Cardiac muscle cell (in vitro differentiated cells and primary cell): Measurements from ENCODE around the gene SERPINB11. TPM values are rescaled to one million over a fixed set of nuclear protein-coding genes. Genes with fewer than 3 reads are reported as not detected.
"Not testable (repeated sequence)": the region's sequence is repeated elsewhere in the genome, so short reads cannot be mapped to it uniquely, and the experiment has no call there.

ENCODE experiments used
- DNase-seq, 2 donors: peaks; one replicate each; pipeline versions ENCODE4 v3.0.0 to v3.0.0-alpha.2; 2010 to 2017; ENCODE audit warnings: low read depth in 1 of 2, low spot score in 1 of 2
- H3K27ac ChIP-seq: fragments of 200-600 bp; sonication (generic); 2 replicates; pipeline ENCODE4 v1.5.1; 2016
- H3K27me3 ChIP-seq: fragments of 200-600 bp; sonication (generic); 2 replicates; pipeline ENCODE4 v1.6.0; 2016; ENCODE audit warnings: control low read depth
- H3K36me3 ChIP-seq: fragments of 200-600 bp; sonication (generic); 2 replicates; pipeline ENCODE4 v1.5.1; 2016; ENCODE audit warnings: control low read depth
- H3K4me1 ChIP-seq: fragments of 200-600 bp; sonication (generic); 2 replicates; pipeline ENCODE4 v1.8.1; 2017; ENCODE audit warnings: low read depth, mild to moderate bottlenecking, mixed run types
- H3K4me3 ChIP-seq: fragments of 200-600 bp; sonication (generic); 2 replicates; pipeline ENCODE4 v1.5.1; 2016; ENCODE audit warnings: mild to moderate bottlenecking
- H3K9me3 ChIP-seq: fragments of 200-600 bp; sonication (generic); 2 replicates; pipeline ENCODE4 v1.5.1; 2017; ENCODE audit warnings: low read depth, mild to moderate bottlenecking, control low read depth
- polyA plus RNA-seq: library from polyadenylated mRNA; unstranded; fragments of >200 nt; fragmentation: Nextera tagmentation; extraction: Ambion mirVana; gene quantifications from 2 replicates; pipeline ENCODE4 v1.2.1, GENCODE V29; 2016
- total RNA-seq: library from RNA; depleted of rRNA; stranded (reverse); fragments of >200 nt; gene quantifications from 2 replicates; pipeline ENCODE4 v1.2.3, GENCODE V29; 2016
- TF ChIP-seq, protein P1 (sequence below): IDR thresholded peaks from 2 replicates; pipeline ENCODE4 v1.5.1; 2012; ENCODE audit warnings: low read depth, mild to moderate bottlenecking, low read length

Gene SERPINB11
- total and polyA plus RNA-seq, 2 experiments from 2014 or later: not detected

DNA sequence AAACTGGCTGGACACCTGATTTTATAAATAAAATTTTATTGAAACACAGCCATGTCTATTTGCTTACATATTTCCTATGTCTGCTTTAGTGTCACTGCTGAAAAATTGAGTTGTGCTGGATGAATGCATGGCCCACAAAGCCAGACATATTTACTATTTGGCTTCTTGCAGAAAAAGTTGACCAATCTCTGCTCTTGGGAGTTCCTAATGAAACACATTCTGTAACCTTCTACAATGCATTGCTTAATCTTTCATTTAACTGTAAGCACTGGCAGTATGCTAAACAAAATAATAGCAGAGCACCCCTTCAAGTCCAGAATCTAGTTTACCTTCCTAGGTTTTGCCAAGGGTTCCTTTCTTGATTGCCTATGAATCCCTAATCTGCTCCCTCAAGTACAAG lies 54.8 kb downstream of the SERPINB11 start:
- TF ChIP-seq, protein P1, sequence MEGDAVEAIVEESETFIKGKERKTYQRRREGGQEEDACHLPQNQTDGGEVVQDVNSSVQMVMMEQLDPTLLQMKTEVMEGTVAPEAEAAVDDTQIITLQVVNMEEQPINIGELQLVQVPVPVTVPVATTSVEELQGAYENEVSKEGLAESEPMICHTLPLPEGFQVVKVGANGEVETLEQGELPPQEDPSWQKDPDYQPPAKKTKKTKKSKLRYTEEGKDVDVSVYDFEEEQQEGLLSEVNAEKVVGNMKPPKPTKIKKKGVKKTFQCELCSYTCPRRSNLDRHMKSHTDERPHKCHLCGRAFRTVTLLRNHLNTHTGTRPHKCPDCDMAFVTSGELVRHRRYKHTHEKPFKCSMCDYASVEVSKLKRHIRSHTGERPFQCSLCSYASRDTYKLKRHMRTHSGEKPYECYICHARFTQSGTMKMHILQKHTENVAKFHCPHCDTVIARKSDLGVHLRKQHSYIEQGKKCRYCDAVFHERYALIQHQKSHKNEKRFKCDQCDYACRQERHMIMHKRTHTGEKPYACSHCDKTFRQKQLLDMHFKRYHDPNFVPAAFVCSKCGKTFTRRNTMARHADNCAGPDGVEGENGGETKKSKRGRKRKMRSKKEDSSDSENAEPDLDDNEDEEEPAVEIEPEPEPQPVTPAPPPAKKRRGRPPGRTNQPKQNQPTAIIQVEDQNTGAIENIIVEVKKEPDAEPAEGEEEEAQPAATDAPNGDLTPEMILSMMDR: no peak
- no peak overlapping the region for H3K27ac ChIP-seq
- no peaks in the 10 kb centered on the region for H3K4me1 ChIP-seq
- H3K36me3 ChIP-seq: no peaks in the 10 kb centered on the region
- H3K4me3 ChIP-seq: no peak overlapping the region
- H3K27me3 ChIP-seq: no peaks in the 10 kb centered on the region
- no peak for DNase-seq
- no peaks in the 10 kb centered on the region for H3K9me3 ChIP-seq

DNA sequence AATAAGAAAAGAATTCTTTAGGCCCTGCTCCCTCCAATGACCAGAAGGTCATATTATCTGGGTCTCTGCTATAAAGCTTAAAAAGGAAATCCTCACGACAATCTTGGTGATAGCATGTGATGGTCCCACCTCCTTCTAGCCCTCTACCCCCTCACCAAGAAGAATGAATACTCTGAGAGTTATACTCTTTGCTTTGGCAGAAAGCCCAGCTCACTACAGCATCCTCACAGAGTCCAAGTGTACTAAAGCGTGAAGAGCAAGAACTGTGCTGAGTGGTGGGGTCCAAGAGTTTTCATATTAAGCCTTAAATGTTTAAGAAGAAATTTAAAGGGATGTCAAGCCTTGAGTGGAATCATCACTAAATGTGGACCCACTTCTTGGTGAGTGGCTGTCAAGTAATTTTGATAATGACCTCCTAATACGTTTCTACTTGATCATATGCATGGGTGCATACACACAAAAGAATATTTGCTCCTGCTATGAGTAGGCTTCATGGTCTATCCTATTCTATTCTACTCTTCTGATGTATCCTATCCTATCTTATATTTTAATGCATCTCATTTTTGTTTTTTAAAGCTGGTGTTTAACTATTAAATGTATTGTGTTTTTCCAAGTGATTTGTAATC lies 56.0 kb downstream of the SERPINB11 start:
- H3K4me3 ChIP-seq: no peak overlapping the region
- no peaks in the 10 kb centered on the region for H3K36me3 ChIP-seq
- no peak overlapping the region for H3K27ac ChIP-seq
- no peaks in the 10 kb centered on the region for H3K4me1 ChIP-seq
- no peak for DNase-seq
- TF ChIP-seq, protein P1: no peak
- no peaks in the 10 kb centered on the region for H3K27me3 ChIP-seq
- no peaks in the 10 kb centered on the region for H3K9me3 ChIP-seq

- H3K4me3 ChIP-seq, H3K9me3 ChIP-seq, H3K36me3 ChIP-seq, DNase-seq, H3K27me3 ChIP-seq, H3K27ac ChIP-seq, H3K4me1 ChIP-seq: not testable (repeated sequence)
Observed at GRCh38 chr18:63759786-63760185, 57.0 kb downstream of the SERPINB11 start.

DNA sequence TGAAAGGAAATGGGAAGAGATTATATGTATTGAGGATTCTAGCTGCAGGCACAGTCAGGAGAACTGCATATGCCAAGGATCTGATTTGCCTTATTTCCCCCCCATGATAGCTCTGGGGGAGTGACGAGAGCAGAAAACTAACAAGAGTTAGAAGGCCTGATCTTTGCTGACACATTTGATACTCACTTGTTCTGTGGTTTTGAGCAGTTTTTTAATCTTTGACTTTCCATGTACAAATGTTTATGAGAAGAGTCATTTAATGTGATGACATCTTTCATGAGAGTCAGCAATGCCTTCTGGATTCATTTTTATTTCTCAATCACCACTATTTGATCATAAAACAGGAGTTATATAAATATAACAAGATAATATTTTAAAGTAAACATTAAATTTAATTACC lies 59.8 kb downstream of the SERPINB11 start:
- H3K36me3 ChIP-seq: no peaks in the 10 kb centered on the region
- no peaks in the 10 kb centered on the region for H3K4me1 ChIP-seq
- no peaks in the 10 kb centered on the region for H3K9me3 ChIP-seq
- peak in 1 of 2 donors; percentile 14 for DNase-seq
- no peak overlapping the region for H3K27ac ChIP-seq
- no peak overlapping the region for H3K4me3 ChIP-seq
- H3K27me3 ChIP-seq: no peaks in the 10 kb centered on the region
- TF ChIP-seq, protein P1: no peak

GRCh38 chr18:63763831-63764600 lies 61.3 kb downstream of the SERPINB11 start:
- Histone ChIP-seq H3K4me1 (no peaks in the 10 kb centered on the region), H3K36me3 (no peaks in the 10 kb centered on the region), H3K27me3 (no peaks in the 10 kb centered on the region), H3K4me3 (no peak overlapping the region), H3K9me3 (no peaks in the 10 kb centered on the region), H3K27ac (no peak overlapping the region)
- TF ChIP-seq, protein P1: no peak
- DNase-seq: no peak

DNA sequence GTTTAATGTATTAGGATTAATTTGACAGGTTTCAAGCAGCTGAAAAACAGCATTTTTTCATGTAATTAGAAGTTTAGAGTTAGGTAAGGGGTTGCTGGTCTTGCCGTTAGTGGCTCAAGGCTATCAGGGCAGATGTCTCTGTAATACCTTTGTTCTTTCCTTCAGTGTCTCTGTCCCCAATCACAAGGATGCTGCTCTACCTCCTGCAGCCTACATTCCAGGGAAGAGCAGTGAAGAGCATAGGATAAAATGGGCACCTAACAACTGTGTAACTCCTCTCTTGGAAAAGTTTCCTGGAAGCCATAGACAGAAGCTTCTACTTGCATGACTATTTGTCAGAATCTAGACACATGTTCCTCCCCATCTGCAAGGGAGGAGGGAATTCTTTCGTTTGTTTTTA lies 63.1 kb downstream of the SERPINB11 start:
- Histone ChIP-seq H3K27ac (no peak overlapping the region), H3K27me3 (no peaks in the 10 kb centered on the region), H3K9me3 (no peaks in the 10 kb centered on the region), H3K4me1 (no peaks in the 10 kb centered on the region), H3K4me3 (no peak overlapping the region), H3K36me3 (no peaks in the 10 kb centered on the region)
- TF ChIP-seq, protein P1: no peak
- no peak for DNase-seq
